Neural cell (in vitro differentiated cells): ENCODE data around the gene SLC27A5.

Experiments used
- CTCF ChIP-seq: fragments of 450-650 bp; IDR thresholded peaks from 2 replicates; pipeline ENCODE4 v1.5.1; 2014; ENCODE audit warnings: antibody characterized with exemption, mild to moderate bottlenecking, moderate library complexity; ENCODE audit not compliant: poor library complexity, severe bottlenecking
- EP300 ChIP-seq: fragments of 450-650 bp; conservative IDR thresholded peaks from 2 replicates; pipeline ENCODE4 v1.6.1; 2014; ENCODE audit warnings: antibody characterized with exemption, mild to moderate bottlenecking, moderate library complexity; ENCODE audit not compliant: poor library complexity, severe bottlenecking
- EZH2 ChIP-seq: fragments of 200-600, 300-800 bp; shearing (Covaris generic), sonication (generic); IDR thresholded peaks from 2 replicates; pipeline ENCODE4 v1.6.1; 2014; ENCODE audit warnings: antibody characterized with exemption, low read length, borderline replicate concordance, mild to moderate bottlenecking; ENCODE audit not compliant: insufficient read depth, poor library complexity, severe bottlenecking
- POLR2AphosphoS5 ChIP-seq: IDR thresholded peaks from 2 replicates; pipeline ENCODE4 v1.6.1; 2012
- RAD21 ChIP-seq: fragments of 450-650 bp; conservative IDR thresholded peaks from 2 replicates; pipeline ENCODE4 v1.6.1; 2014; ENCODE audit warnings: antibody characterized with exemption, mild to moderate bottlenecking, moderate library complexity
- REST ChIP-seq: IDR thresholded peaks from 2 replicates; pipeline ENCODE4 v1.6.1; 2012; ENCODE audit warnings: borderline replicate concordance
- SMC3 ChIP-seq: fragments of 450-650 bp; conservative IDR thresholded peaks from 2 replicates; pipeline ENCODE4 v1.6.1; 2014; ENCODE audit warnings: antibody characterized with exemption, mild to moderate bottlenecking, moderate library complexity; ENCODE audit not compliant: poor library complexity
- TAF1 ChIP-seq: IDR thresholded peaks from 2 replicates; pipeline ENCODE4 v1.6.1; 2012; ENCODE audit warnings: low read depth

- TF ChIP-seq EZH2, result no peak
- TF ChIP-seq POLR2AphosphoS5, result no peak
- no peak for TF ChIP-seq REST
- TF ChIP-seq CTCF, result no peak
- no peak for TF ChIP-seq EP300
- TF ChIP-seq RAD21, result no peak
- no peak for TF ChIP-seq SMC3
- no peak for TF ChIP-seq TAF1
Measured at GRCh38 chr19:58455306-58455705, 56.5 kb downstream of the SLC27A5 start.
